HG03108 (cell line): ENCODE results near the gene CD302.
A peak's percentile ranks its signal among the peaks of the same experiment; 100 is the strongest.
"Not testable (repeated sequence)": the region's sequence is repeated elsewhere in the genome, so short reads cannot be mapped to it uniquely, and the experiment has no call there.

Experiments
- ATAC-seq: cut with Tn5 transposase; IDR thresholded peaks from one replicate; pipeline ENCODE4 v1.9.1; 2021; ENCODE audit warnings: moderate library complexity; ENCODE audit not compliant: unreplicated experiment

The CD302 gene, protein sequence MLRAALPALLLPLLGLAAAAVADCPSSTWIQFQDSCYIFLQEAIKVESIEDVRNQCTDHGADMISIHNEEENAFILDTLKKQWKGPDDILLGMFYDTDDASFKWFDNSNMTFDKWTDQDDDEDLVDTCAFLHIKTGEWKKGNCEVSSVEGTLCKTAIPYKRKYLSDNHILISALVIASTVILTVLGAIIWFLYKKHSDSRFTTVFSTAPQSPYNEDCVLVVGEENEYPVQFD

DNA sequence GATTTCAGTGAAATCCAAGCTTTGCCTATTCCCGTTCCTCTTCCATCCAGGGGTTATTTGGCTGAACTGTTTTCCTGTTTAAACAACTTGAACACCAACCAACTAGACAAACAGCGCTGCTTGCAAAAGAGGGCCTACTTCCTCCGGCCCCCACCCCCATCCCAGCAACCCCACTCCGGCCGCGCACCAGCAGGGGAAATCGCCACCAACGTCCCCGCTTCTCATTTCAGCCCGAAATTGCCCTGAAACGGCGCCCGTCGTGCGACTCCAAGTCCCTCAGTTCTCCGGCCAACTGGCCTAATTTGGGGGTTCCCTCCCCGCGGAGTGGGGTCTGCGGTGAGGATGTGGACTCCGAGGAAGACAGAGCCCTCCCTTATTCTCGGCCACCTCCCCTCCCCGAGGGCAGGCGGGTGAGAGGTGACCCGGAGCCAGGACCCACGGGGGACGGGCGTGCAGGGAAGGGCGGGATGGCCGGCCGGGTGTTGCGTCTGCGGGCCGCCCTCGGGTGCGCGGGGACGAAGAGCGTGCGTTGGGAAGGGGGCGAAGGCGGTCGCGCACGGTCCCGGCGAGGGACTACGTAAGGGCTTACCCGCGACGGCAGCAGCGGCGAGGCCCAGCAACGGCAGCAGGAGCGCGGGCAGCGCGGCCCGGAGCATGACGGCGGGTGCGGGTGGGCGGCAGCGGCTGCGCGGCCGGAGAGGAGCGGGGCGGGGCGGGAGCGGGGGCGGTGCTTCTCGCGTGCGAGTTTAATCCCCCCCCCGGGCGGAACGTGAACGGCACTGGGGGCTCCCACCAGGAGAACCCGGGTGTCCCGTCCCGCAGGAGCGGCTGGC is at the start of gene CD302:
Gene CD302, minus strand, starts transcription at position 666 of the 833 bp plus-strand sequence. Its CDS starts 10 bp downstream, at position 656.
- peak; percentile 56 for ATAC-seq

DNA sequence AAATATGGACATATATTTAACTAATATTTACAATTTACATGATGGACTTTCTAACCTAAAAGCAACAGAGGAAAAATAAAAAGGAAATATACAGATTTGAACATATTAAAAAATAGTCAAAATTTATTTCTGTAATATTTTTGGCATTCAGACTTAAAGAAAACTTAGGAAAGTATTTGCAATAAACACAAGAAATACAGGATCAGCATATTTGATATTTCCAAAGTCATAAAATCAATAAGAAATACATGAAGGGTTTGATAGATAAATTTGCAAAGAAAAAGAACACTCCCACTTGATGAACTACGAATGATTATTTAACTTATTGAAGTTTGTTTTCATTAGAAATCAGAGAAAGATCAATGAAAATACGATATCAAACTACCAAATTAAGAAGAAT is 48.6 kb upstream of the CD302 start:
- ATAC-seq = no peak

DNA sequence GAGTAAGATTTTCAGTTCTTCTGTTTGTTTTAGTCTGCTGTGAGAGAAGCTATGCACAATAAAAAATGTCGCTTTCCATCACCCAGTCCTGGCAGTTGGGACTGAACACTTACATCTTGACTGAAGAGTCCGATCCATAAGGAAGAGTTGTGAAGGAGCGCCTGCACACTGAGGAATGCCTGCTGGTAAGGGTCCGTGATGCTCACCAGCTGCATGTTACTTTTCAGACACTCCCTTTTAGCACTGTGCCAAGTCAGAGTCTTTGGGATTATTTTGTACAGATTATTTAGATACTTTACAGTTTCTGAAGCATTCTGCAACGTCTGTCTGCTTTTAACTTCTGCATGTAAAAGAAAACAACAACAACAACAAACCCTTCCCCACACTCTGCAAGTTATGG is 42.6 kb upstream of the CD302 start:
- ATAC-seq = no peak

DNA sequence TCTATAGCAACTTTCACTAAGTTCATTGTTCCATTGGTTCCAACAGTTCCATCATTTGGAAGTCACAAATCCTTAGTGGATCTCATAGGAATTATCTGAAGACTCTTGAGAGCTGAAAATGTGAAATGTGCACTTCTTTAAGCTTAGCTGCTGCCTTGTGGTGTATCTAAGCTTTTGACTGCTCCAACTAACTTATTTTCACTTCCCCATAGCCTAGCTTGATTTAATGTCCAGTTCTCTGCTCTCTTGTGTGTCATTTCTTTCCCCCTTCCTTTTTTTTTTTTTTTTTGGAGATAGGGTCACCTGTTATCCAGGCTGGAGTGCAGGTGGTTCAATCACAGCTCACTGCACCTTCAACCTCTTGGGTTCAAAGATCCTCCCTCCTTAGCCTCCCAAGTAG is 34.9 kb upstream of the CD302 start:
- no peak for ATAC-seq

DNA sequence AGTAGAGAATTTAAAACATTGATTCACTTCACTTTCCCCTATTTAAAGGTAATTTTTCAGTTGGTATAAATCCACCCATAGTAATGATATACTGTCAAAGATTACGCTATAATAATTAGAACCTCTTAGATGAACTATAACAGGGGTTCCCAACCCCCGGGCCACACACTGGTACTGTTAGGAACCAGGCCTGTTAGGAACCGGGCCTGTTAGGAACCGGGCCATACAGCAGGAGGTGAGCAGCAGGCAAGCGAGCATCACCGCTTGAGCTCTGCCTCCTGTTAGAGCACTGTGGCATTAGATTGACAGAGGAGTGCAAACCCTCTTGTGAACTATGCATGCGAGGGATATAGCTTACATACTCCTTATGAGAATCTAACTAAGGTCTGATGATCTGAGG is 34.0 kb upstream of the CD302 start:
- ATAC-seq = no peak

DNA sequence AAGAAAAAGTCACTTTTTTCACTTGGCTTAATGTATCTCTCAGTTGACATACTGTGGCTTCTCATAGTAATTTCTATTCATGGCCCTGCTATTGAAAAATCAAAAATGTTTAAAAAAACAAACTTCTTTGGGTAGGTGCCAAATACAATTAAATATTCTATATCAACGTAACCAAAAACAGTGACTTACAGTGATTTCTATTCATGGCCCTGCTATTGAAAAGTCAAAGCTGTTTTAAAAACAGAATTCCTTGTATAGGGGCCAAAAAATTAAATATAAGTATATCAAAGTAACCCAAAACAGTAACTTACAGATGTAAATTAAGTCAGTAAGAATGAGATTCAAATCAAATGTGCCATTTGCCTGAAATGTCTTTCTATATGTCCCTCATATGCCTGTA is 31.4 kb upstream of the CD302 start:
- no peak for ATAC-seq

DNA sequence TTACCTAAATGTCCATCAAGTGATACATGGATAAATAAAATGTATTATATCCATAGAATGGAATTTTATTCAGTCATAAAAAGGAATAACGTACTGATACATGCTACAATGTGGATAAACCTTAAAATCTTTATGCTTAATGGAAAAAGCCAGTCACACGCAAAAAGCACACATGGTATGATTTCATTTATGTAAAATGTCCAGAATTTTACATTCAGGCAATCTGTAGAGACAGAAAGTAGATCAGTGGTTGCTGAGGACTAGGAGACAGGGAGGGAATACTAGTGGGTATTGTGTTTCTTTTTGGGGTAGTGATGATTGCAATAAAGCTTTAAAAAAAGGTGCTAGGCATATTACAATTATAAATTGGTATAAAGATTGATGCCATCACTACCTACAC is 30.7 kb upstream of the CD302 start:
- ATAC-seq = no peak

DNA sequence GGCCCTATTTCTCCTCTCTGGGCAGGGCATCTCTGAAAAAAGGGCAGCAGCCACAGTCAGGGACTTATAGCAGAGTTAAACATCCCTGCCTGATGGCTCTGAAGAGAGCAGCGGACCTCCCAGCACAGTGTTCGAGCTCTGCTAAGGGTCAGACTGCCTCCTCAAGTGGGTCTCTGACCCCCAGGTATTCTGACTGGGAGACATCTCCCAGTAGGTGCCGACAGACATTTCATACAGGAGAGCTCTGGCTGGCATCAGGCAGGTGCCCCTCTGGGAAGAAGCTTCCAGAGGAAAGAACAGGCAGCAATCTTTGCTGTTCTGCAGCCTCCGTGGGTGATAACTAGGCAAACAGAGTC is 24.4 kb upstream of the CD302 start:
- ATAC-seq = not testable (repeated sequence)

DNA sequence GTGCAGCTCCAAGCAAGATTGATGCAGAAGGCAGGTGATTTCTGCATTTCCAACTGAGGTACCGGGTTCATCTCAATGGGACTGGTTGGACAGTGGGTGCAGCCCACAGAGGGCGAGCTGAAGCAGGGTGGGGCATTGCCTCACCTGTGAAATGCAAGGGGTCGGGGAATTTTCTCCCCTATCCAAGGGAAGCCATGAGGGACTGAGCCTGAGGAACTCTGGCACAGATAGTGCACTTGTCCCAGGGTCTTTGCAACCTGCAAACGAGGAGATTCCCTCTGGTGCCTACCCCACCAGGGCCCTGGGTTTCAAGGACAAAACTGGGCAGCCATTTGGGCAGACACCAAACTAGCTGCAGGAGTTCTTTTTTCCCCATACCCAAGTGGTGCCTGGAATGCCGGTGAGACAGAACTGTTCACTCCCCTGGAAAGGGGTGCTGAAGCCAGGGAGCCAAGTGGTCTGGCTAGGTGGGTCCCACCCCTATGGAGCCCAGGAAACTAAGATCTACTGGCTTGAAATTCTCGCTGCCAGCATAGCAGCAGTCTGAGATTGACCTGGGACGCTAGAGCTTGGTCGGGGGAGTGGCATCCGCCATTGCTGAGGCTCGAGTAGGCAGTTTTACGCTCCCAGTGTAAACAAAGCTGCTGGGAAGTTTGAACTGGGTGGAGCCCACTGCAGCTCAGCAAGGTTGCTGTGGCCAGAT is 23.9 kb upstream of the CD302 start:
- ATAC-seq = not testable (repeated sequence)

DNA sequence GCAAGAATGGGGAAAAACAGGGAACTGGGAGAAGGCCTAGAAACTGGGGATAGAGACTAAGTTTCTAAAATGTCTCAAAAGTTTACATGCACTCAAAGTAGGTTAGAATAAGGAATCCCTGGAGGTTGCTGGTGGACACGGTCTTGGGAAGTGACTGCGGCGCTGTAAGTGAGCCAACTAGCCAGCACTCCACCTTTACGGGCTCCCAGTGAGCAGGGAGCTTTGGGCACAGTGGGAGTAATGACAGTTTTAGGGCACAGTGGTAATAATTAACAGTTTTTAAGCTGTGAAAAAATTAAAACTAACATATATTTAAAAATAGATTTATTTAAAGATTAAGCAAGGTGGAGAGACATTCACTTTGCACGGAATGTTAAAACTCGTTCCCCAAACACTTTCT is 20.9 kb upstream of the CD302 start:
- ATAC-seq = no peak

DNA sequence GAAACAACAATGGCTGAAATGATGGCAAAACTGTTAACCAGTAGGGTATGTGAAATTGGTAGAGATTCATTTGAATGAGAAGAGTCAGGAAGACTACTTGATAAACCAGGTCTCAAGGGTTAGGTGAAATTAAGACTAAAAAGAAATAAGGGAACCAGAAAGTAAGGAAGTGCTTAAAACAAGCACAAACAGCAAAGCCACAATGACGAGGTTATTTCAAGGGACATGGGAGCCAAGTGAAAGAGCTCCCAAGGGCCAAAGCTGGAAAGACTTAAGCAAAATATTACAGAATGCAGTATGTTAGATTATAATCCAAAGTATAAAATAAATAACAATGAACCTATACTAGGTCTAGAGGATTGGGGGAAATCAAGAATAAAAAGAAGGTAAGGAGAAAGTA is 19.3 kb upstream of the CD302 start:
- ATAC-seq = no peak

DNA sequence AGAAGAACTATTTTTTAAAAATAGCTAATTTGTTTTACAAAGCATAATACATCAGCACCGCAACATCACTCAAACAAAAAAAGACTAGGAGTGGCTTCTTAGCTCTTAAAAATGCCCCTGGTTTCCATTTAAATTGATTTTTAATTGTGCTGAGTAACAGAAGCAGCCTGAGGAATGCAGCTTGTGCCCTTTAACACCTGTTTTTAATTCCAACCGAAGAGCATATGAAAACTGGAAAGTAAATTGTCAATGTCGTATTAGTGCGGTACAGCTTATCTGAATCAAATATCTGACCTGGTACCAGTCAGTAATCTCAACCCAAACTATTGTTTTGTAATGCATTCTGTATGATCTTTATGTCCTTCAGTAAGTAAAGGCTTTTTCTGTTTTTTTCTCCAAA is 13.2 kb upstream of the CD302 start:
- ATAC-seq = no peak

DNA sequence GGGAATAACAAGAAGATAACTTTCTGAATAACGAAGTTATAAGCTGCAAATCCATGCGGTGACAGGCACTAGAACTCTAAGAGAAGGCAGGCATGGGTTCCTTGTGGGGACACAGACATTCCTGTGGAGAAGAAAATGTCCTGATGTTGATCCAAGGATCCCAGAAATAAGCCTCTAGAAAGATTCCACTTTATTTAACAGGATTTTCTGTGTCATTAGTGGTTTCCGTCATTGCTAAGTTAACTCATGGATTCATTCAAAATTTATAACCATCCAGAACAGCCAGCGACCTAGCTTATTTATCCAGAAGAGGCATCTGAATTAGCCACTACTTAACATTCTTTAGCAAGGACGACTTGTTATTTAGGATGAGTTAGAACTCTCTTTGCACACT is 10.0 kb upstream of the CD302 start:
- no peak for ATAC-seq

DNA sequence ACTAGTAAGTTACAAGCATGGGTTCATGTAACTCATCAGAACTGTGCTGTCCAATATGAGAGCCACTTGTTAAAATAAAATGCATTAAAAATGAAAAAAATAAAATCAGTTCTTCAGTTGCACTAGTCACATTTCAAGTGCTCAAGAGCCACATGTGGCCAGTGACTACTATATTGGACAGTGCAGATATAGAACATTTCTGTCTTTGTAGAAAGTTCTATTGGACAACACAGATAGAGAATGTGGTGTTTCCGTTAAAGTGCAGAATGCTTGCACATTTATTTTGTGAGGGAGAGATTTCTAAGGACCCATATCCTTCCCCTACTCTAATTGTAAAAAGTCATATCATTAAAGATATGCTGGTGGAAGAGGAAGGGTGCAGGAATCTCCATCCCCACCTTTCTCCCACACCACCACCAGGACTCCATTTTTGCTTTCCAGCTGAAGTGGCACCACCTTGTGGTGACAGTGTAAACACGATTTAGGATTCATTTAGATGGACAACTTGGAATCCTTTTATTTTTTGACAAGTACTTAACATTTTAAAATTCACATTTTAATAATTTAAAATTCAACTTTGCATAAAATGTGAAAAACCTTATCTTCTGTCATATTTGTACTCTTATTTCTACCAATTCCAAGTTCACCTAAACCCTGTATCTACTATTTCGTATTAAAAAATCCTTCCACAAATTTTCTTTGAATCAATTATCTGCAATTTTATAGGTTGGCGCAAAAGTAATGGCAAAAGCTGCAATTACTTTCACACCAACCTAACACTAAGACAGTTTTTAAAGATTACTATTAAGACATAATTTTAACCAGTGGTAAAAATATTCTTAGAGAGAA is 9.4 kb upstream of the CD302 start:
- no peak for ATAC-seq

DNA sequence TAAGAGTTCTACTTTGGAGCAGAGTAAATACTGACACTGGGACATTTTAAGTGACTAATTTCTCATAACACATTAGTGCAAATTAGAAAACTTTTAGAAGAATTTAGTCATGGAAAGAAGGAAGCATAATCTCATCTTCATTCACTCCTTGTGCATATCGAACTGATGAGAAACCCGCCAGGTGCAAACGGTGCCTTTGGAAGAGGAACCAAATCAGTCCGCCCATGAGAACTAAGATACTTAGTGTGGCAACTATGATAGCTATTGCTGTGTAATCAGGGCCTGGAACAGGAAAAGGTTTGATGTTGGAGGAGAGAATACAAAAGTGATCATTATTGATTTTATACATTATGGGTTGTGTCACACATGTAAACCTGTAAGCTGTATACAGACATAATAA is 6.9 kb upstream of the CD302 start:
- no peak for ATAC-seq

DNA sequence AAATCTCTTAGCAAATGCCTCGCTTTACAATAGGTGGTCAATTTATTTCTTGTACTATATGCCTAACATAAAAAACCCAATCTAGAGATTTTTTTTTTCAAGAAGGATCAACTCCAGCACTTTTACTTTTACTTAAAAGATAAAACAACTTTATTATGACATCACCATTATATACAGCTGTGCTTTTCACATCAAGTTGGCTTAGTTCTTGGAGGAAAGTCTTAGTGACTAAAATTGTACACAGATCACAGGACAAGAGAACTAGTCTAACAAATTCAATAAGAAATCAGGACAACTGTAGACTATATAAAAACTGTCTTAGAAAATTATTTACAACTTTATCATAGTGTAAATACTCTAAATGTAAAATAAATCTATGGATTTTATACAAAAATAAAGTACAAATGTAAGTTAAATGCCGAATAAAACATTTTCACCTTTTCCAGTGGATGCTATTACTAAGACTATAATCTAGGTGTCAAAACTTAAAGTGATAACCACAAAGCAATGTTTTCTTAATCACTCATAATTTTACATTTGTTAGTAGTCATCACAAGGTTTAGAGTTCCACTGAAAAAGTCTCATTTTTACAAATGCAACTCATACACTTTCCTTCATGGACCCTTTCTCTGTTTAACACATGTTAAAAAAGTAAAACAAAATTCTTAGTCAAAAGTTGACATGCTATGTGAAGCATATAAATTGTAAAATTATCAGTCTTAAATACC is 5.4 kb upstream of the CD302 start:
- ATAC-seq = no peak

DNA sequence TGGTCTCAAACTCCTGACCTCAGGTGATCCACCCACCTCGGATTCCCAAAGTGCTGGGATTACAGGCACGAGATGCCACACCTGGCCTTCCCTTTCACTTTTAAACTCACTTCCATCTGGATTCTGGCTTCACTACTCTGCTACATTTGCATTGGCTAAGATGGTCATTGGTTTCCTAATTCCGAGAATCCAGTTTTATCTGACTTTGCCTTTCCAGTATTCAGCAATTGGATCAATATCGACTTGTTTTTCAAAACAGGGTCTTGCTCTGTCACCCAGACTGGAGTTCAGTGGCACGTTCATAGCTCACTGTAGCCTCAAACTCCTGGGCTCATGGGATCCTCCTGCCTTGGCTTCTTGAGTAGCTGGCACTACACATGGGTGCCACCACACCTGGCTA is 4.7 kb upstream of the CD302 start:
- no peak for ATAC-seq

DNA sequence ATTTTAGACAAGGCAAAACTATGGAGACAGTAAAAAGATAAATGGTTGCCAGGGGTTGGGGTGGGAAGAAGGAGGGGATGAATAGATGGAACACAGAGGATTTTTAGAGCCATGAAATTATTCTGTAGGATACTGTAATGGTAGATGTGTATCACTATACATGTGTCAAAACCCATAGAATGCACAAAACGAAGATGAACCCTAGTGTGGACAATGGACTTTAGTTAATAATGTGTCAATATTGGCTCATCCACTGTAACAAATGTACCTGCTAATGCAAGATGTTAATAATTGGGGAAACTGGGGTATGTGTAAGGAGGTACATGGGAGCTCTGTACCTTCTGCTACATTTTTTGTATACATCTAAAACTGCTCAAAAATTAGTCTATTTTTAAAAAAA is 1.8 kb upstream of the CD302 start:
- no peak for ATAC-seq

DNA sequence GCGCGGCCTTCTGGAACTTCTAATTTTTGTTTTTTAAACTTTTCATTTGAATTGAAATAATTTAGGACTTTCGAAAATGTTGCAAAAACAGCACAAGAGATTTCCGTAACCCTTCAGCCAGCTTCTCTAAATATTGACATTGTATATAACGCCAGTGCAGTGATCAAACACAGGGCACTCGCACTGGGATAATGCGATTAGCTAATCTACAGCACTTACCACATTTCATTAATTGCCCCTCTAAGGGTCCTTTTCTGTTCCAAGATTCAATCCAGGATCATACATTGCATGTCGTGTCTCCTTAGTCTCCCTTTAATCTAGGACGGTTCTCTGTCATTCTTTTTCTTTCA is 343 bp upstream of the CD302 start:
- no peak for ATAC-seq

DNA sequence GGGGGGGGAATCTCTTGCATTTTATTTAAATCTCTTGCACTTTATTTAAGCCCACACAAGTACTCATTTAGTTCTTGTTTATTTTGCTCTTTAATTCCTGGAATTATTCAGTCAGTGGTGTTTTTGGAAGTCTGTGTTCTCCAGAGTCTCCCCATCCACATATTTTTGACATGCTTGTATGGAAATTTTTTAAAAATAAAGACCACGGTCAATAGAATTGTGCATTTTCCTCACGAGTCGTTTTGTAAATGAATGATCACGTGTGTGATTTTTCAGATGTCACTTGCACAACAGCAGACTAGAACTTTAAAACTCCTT is 824 bp downstream of the CD302 start:
- no peak for ATAC-seq
